NT2/D1 (cell line): ENCODE results near the gene PALLD.

Source experiments
- DNase-seq: peaks from one replicate; pipeline ENCODE4 v3.0.0-alpha.2; 2011; ENCODE audit warnings: low read depth, low spot score
- H3K27me3 ChIP-seq: 2 replicates; pipeline ENCODE4 v1.6.0; 2011; ENCODE audit warnings: mild to moderate bottlenecking; ENCODE audit not compliant: insufficient read length, insufficient read depth
- H3K36me3 ChIP-seq: 2 replicates; pipeline ENCODE4 v1.6.1; 2011; ENCODE audit warnings: mild to moderate bottlenecking, low read length, mixed read lengths; ENCODE audit not compliant: insufficient read depth, insufficient read length
- H3K4me1 ChIP-seq: 2 replicates; pipeline ENCODE4 v1.5.1; 2011; ENCODE audit not compliant: insufficient read depth, insufficient read length
- H3K4me3 ChIP-seq: 2 replicates; pipeline ENCODE4 v1.5.1; 2011; ENCODE audit warnings: low read depth; ENCODE audit not compliant: insufficient read length
- H3K9ac ChIP-seq: 2 replicates; pipeline ENCODE4 v1.6.0; 2011; ENCODE audit warnings: low read depth; ENCODE audit not compliant: insufficient read length
- H3K9me3 ChIP-seq: 2 replicates; pipeline ENCODE4 v1.5.1; 2011; ENCODE audit warnings: mild to moderate bottlenecking, low read length; ENCODE audit not compliant: insufficient read depth
- SUZ12 ChIP-seq: IDR thresholded peaks from 2 replicates; pipeline ENCODE4 v1.6.1; 2011; ENCODE audit not compliant: insufficient read length, insufficient read depth; ENCODE audit errors: extremely low read depth
- YY1 ChIP-seq: IDR thresholded peaks from 2 replicates; pipeline ENCODE4 v1.6.1; 2011; ENCODE audit not compliant: insufficient read length, insufficient read depth
- ZNF274 ChIP-seq: IDR thresholded peaks from 2 replicates; pipeline ENCODE4 v1.6.1; 2011; ENCODE audit warnings: mild to moderate bottlenecking, low read depth, low read length

PALLD gene

GRCh38 chr4:168708108-168708507, 211.3 kb downstream of the PALLD start:
- TF ChIP-seq ZNF274 (no peak), SUZ12 (no peak)
- no peak overlapping the region for H3K9ac ChIP-seq
- H3K4me3 ChIP-seq, result no peak overlapping the region
- H3K27me3 ChIP-seq, result no peaks in the 10 kb centered on the region
- peaks cover 24% of the 10 kb centered on the region for H3K36me3 ChIP-seq
- H3K9me3 ChIP-seq, result no peaks in the 10 kb centered on the region
- H3K4me1 ChIP-seq, result no peaks in the 10 kb centered on the region
- no peak for DNase-seq

DNA sequence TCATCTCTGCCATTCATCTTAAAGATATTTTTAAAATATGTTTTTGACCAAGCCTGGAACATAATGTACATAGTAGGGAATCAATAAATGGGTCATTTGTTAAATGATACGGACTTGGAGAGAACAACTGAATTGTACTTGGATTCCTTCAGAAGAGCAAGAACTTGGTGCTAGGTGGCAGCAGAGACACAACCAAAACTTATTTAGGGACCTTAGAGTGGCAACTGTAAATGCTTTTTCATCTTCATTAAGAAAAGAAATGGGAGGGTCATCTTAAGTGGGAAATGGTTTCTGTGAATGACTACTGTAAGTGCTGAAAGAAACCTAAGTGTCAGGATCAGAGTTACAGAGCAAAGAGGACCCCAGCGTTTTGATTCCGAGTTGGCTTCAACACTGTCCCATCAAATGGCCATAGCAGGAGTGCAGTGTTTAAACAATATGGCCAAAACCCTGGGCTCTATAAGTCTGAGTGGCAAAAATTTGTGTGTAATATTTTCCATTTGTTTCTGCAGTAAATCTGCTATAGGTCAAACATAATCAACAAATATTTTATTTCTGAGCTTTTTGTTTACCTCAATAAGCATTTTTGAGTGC, 213.6 kb downstream of the PALLD start:
- Histone ChIP-seq H3K9me3 (no peaks in the 10 kb centered on the region), H3K9ac (no peak overlapping the region), H3K27me3 (no peaks in the 10 kb centered on the region), H3K36me3 (peaks cover 29% of the 10 kb centered on the region), H3K4me1 (no peaks in the 10 kb centered on the region), H3K4me3 (no peak overlapping the region)
- TF ChIP-seq YY1 (no peak), SUZ12 (no peak), ZNF274 (no peak)
- DNase-seq, result peak; percentile 6

DNA sequence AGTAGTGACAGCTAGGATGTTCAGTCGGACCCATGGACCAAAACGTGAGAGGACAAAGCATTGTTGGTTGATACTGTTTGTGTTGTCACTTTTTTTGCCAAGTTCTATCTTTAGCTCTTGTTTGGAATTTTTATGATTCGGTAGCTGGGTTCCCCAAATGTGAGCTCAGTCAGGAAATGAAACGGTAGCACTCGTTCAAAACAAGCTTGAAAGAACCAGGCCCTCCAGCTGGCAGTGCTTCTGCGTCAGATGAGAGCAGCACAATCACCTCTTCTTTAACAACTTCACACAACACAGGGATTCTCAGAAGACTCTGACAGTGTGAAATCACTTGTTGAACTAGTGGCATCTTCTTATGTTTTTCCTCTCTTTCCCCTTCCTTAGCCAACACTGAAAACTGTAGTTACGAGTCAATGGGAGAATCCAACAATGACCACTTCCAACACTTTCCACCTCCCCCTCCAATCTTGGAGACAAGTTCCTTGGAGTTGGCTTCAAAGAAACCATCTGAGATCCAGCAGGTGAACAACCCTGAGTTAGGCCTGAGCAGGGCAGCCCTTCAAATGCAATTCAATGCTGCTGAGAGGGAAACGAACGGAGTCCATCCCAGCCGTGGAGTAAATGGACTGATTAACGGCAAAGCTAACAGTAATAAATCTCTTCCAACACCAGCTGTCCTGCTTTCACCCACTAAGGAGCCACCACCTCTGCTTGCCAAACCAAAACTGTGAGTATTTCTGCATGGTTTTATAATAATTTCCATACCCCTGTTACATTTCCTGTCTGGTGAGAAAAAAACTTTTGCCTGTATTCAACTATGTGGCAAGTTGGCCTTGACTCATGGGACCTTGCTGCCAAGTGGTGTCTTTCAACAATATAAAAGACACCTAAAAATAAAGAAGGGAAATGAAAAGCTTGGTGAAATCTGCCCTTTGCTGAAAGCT, 214.6 kb downstream of the PALLD start:
- DNase-seq, result no peak

DNA sequence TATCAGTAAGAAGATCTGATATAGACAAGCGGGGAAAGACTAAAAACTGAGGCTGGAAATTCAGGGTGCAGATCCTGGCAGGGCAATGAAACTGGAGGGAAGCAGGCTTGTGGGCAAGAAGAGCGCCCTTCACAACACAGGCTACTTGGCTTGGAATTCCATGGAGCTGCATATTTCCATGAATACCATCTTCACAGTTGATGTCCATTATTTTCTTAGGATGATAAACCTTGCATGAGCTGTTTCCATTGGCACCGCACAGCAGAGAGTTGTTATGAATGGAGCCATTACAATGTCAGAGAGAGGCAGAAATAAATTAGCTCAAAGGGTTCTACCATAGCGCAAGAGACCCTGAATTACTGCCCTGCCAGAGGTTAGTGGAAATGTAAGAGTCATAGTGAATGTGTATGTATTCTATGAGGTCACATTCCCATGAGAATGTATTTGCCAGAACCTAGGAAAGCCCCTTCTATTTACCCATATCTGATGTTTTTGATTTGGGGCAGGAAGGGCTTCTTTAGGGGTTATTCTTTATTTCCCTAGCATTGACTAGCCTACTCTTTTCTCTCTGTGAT, 215.6 kb downstream of the PALLD start:
- H3K27me3 ChIP-seq, result no peaks in the 10 kb centered on the region
- H3K4me1 ChIP-seq, result no peaks in the 10 kb centered on the region
- no peaks in the 10 kb centered on the region for H3K9me3 ChIP-seq
- DNase-seq, result no peak
- TF ChIP-seq SUZ12 (no peak), ZNF274 (no peak), YY1 (no peak)
- H3K36me3 ChIP-seq, result peaks cover 29% of the 10 kb centered on the region
- no peak overlapping the region for H3K4me3 ChIP-seq
- H3K9ac ChIP-seq, result no peak overlapping the region

More for the DNA sequence above, 214.6 kb downstream of the PALLD start:
- Histone ChIP-seq H3K36me3 (peaks cover 29% of the 10 kb centered on the region), H3K9ac (no peak overlapping the region), H3K4me1 (no peaks in the 10 kb centered on the region), H3K4me3 (no peak overlapping the region), H3K9me3 (no peaks in the 10 kb centered on the region), H3K27me3 (no peaks in the 10 kb centered on the region)
- TF ChIP-seq YY1 (no peak), SUZ12 (no peak), ZNF274 (no peak)

- no peak for DNase-seq
These were observed 216.4 kb downstream of the PALLD start for GRCh38 chr4:168713253-168713652.

GRCh38 chr4:168715896-168716295, 219.0 kb downstream of the PALLD start:
- H3K36me3 ChIP-seq, result peaks cover 30% of the 10 kb centered on the region
- DNase-seq, result no peak
- no peak for TF ChIP-seq ZNF274
- no peak for TF ChIP-seq SUZ12
- no peak for TF ChIP-seq YY1
- no peak overlapping the region for H3K4me3 ChIP-seq
- no peaks in the 10 kb centered on the region for H3K27me3 ChIP-seq
- H3K9ac ChIP-seq, result no peak overlapping the region
- no peaks in the 10 kb centered on the region for H3K9me3 ChIP-seq
- no peaks in the 10 kb centered on the region for H3K4me1 ChIP-seq

More at GRCh38 chr4:168713253-168713652, 216.4 kb downstream of the PALLD start:
- no peaks in the 10 kb centered on the region for H3K4me1 ChIP-seq
- H3K27me3 ChIP-seq, result no peaks in the 10 kb centered on the region
- TF ChIP-seq SUZ12 (no peak), YY1 (no peak), ZNF274 (no peak)
- no peak overlapping the region for H3K4me3 ChIP-seq
- no peak overlapping the region for H3K9ac ChIP-seq
- peaks cover 29% of the 10 kb centered on the region for H3K36me3 ChIP-seq
- no peaks in the 10 kb centered on the region for H3K9me3 ChIP-seq

- TF ChIP-seq YY1, result no peak
- no peak for TF ChIP-seq ZNF274
- no peak for TF ChIP-seq SUZ12
- no peaks in the 10 kb centered on the region for H3K9me3 ChIP-seq
- no peaks in the 10 kb centered on the region for H3K27me3 ChIP-seq
- peaks cover 25% of the 10 kb centered on the region for H3K36me3 ChIP-seq
- H3K4me3 ChIP-seq, result no peak overlapping the region
- no peak overlapping the region for H3K9ac ChIP-seq
- no peaks in the 10 kb centered on the region for H3K4me1 ChIP-seq
- no peak for DNase-seq
These were observed 219.7 kb downstream of the PALLD start for GRCh38 chr4:168716406-168717129.
